ENCODE data around the gene PARD6G.

GRCh38 chr18:80124131-80124530 is 123.2 kb downstream of the PARD6G start:
- TF ChIP-seq ZNF552 (CRISPR knock-in tag; IDR thresholded peaks at IDR 0.05; ENCODE audit: borderline replicate concordance) (no peak), CTCF (CRISPR knock-in tag; IDR thresholded peaks at IDR 0.05) (no peak), SALL2 (CRISPR knock-in tag; IDR thresholded peaks at IDR 0.05) (no peak), ZNF30 (CRISPR knock-in tag; IDR thresholded peaks at IDR 0.05) (no peak), ZNF800 (CRISPR knock-in tag; IDR thresholded peaks at IDR 0.05) (no peak), ZHX1 (CRISPR knock-in tag; IDR thresholded peaks at IDR 0.05; ENCODE audit: low read depth) (no peak)

Measured in HepG2 (cell line).